Liver (tissue), 3 donors: ENCODE measurements around the gene TUT7.

ENCODE experiments used
- CTCF ChIP-seq: fragments of 150-350 bp; IDR thresholded peaks from 2 replicates; pipeline ENCODE4 v1.5.1; 2017; ENCODE audit warnings: improper control_type of control experiment, low read depth, low read length; ENCODE audit not compliant: missing input control
- FOXA1 ChIP-seq: IDR thresholded peaks from 2 replicates; pipeline ENCODE4 v1.6.1; 2016; ENCODE audit warnings: antibody characterized with exemption
- JUND ChIP-seq, 2 donors: IDR thresholded peaks; 2 replicates each; pipeline ENCODE4 v1.6.1; 2016; ENCODE audit warnings: antibody characterized with exemption in 2 of 2
- MAX ChIP-seq: IDR thresholded peaks from 2 replicates; pipeline ENCODE4 v1.6.1; 2016; ENCODE audit warnings: antibody characterized with exemption
- SP1 ChIP-seq: IDR thresholded peaks from 2 replicates; pipeline ENCODE4 v1.6.1; 2018; ENCODE audit warnings: antibody characterized with exemption, mild to moderate bottlenecking
- ZBTB33 ChIP-seq: IDR thresholded peaks from 2 replicates; pipeline ENCODE4 v1.6.1; 2016; ENCODE audit warnings: antibody characterized with exemption
- donor health status: healthy.
- donor health status: healthy.

GRCh38 chr9:86361176-86361575, 7.0 kb upstream of the TUT7 start:
- TF ChIP-seq FOXA1 (no peak), MAX (no peak), CTCF (no peak), JUND (IDR thresholded peaks at IDR 0.05) (no peak), ZBTB33 (no peak), SP1 (no peak)
